ENCODE results near the gene NOSIP.

NOSIP gene

GRCh38 chr19:49613374-49613773, 33.0 kb upstream of the NOSIP start:
- TF ChIP-seq CTCF (conservative IDR thresholded peaks at IDR 0.05; ENCODE audit: low read depth, low read length) = no peak
- H3K4me1 ChIP-seq (ENCODE audit: low read depth, poor library complexity, severe bottlenecking) = no peaks in the 10 kb centered on the region
- H3K4me2 ChIP-seq = no peak overlapping the region
- no peak overlapping the region for H3K9ac ChIP-seq
- H3K27ac ChIP-seq = no peak overlapping the region
- no peaks in the 10 kb centered on the region for H4K20me1 ChIP-seq (ENCODE audit: insufficient read depth)
- no peaks in the 10 kb centered on the region; the same call in 1 of the 2 replicates for H3K36me3 ChIP-seq (ENCODE audit: insufficient read depth)
- H2AFZ ChIP-seq (ENCODE audit: low read depth) = no peak overlapping the region
- H3K27me3 ChIP-seq (ENCODE audit: insufficient read depth, low read depth) = no peaks in the 10 kb centered on the region
- no peaks in the 10 kb centered on the region for H3K79me2 ChIP-seq (ENCODE audit: insufficient read depth, low read depth)
- no peak overlapping the region for H3K4me3 ChIP-seq (IDR thresholded peaks at IDR 0.05; ENCODE audit: insufficient read depth, low read depth, low read length)

GRCh38 chr19:49609499-49610092, 29.2 kb upstream of the NOSIP start:
- H3K27ac ChIP-seq = no peak overlapping the region
- no peak overlapping the region for H3K9ac ChIP-seq
- H3K4me1 ChIP-seq (ENCODE audit: low read depth, poor library complexity, severe bottlenecking) = no peaks in the 10 kb centered on the region
- no peak overlapping the region for H3K4me3 ChIP-seq (IDR thresholded peaks at IDR 0.05; ENCODE audit: insufficient read depth, low read depth, low read length)
- no peaks in the 10 kb centered on the region; the same call in 1 of the 2 replicates for H3K79me2 ChIP-seq (ENCODE audit: insufficient read depth, low read depth)
- no peaks in the 10 kb centered on the region for H4K20me1 ChIP-seq (ENCODE audit: insufficient read depth)
- H3K4me2 ChIP-seq = no peak overlapping the region
- no peaks in the 10 kb centered on the region for H3K27me3 ChIP-seq (ENCODE audit: insufficient read depth, low read depth)
- no peak for TF ChIP-seq CTCF (conservative IDR thresholded peaks at IDR 0.05; ENCODE audit: low read depth, low read length)
- no peak overlapping the region for H2AFZ ChIP-seq (ENCODE audit: low read depth)
- no peaks in the 10 kb centered on the region for H3K36me3 ChIP-seq (ENCODE audit: insufficient read depth)

GRCh38 chr19:49605605-49606004, 25.2 kb upstream of the NOSIP start:
- Histone ChIP-seq H3K4me3 (IDR thresholded peaks at IDR 0.05; ENCODE audit: insufficient read depth, low read depth, low read length) (no peak overlapping the region), H3K4me2 (no peak overlapping the region), H3K9ac (no peak overlapping the region), H4K20me1 (ENCODE audit: insufficient read depth) (no peaks in the 10 kb centered on the region), H3K4me1 (ENCODE audit: low read depth, poor library complexity, severe bottlenecking) (no peaks in the 10 kb centered on the region), H2AFZ (ENCODE audit: low read depth) (no peak overlapping the region), H3K79me2 (ENCODE audit: insufficient read depth, low read depth) (no peaks in the 10 kb centered on the region; the same call in 1 of the 2 replicates), H3K27ac (no peak overlapping the region), H3K27me3 (ENCODE audit: insufficient read depth, low read depth) (no peaks in the 10 kb centered on the region), H3K36me3 (ENCODE audit: insufficient read depth) (no peaks in the 10 kb centered on the region)
- TF ChIP-seq CTCF (conservative IDR thresholded peaks at IDR 0.05; ENCODE audit: low read depth, low read length) = no peak

GRCh38 chr19:49602806-49603205, 22.4 kb upstream of the NOSIP start:
- Histone ChIP-seq H3K36me3 (ENCODE audit: insufficient read depth) (peaks cover 6% of the 10 kb centered on the region; the same call in 1 of the 2 replicates), H3K27ac (no peak overlapping the region)

More at GRCh38 chr19:49602806-49603205, 22.4 kb upstream of the NOSIP start:
- no peak overlapping the region for H3K4me3 ChIP-seq (IDR thresholded peaks at IDR 0.05; ENCODE audit: insufficient read depth, low read depth, low read length)
- H4K20me1 ChIP-seq (ENCODE audit: insufficient read depth) = no peaks in the 10 kb centered on the region
- H3K4me1 ChIP-seq (ENCODE audit: low read depth, poor library complexity, severe bottlenecking) = no peaks in the 10 kb centered on the region
- no peaks in the 10 kb centered on the region; the same call in 1 of the 2 replicates for H3K79me2 ChIP-seq (ENCODE audit: insufficient read depth, low read depth)
- H3K4me2 ChIP-seq = no peak overlapping the region
- H3K9ac ChIP-seq = no peak overlapping the region
- H3K27me3 ChIP-seq (ENCODE audit: insufficient read depth, low read depth) = no peaks in the 10 kb centered on the region
- H2AFZ ChIP-seq (ENCODE audit: low read depth) = no peak overlapping the region
- TF ChIP-seq CTCF (conservative IDR thresholded peaks at IDR 0.05; ENCODE audit: low read depth, low read length) = no peak

Data from KMS-11 (cell line).